C1 segment of cervical spinal cord (tissue), 14 donors: ENCODE results near the gene TNFRSF13B.
"Not testable (repeated sequence)": the region's sequence is repeated elsewhere in the genome, so short reads cannot be mapped to it uniquely, and the experiment has no call there.

Experiments
- DNase-seq, 14 donors: peaks; one replicate each; lab custom pipeline; 2025; lab: John Stamatoyannopoulos, UW

TNFRSF13B gene

GRCh38 chr17:17004997-17005614 lies 33.2 kb upstream of the TNFRSF13B start:
- DNase-seq, result not testable (repeated sequence)

DNA sequence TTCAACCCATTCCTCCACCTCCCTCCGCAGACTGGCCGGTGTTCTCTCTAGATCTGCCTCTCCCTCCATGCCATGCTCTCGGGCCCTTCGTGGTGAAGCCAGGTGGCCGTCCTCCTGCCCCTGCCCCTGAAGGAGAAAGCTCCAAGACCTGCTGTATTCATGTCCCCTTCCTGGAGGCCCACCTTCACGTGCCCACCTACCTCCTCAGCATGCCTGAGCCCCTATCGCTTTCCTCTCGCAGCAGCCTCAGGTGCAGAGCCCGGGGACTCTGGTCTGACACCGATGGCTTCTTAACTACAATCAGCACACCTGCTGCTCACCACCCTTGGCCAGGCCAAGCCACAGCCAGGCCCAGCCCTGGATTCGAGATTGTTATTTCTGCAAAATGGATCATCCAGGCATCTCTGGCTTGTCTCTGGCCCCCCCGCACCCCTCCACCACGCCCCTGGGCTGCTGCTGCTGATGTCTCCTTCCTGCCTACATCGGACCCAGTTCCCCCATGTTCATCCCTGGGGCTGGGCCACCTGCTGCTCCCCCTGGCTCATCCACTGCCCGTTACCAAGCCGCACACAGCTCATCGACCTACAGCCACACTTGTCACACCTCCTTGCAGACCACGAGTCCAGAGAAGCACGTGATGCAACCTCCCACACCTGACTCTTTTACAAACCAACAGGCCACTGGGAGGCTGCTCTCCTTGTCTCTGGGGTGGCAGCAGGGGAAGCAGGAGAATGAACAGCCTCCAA lies 32.5 kb upstream of the TNFRSF13B start:
- DNase-seq, result no peak

DNA sequence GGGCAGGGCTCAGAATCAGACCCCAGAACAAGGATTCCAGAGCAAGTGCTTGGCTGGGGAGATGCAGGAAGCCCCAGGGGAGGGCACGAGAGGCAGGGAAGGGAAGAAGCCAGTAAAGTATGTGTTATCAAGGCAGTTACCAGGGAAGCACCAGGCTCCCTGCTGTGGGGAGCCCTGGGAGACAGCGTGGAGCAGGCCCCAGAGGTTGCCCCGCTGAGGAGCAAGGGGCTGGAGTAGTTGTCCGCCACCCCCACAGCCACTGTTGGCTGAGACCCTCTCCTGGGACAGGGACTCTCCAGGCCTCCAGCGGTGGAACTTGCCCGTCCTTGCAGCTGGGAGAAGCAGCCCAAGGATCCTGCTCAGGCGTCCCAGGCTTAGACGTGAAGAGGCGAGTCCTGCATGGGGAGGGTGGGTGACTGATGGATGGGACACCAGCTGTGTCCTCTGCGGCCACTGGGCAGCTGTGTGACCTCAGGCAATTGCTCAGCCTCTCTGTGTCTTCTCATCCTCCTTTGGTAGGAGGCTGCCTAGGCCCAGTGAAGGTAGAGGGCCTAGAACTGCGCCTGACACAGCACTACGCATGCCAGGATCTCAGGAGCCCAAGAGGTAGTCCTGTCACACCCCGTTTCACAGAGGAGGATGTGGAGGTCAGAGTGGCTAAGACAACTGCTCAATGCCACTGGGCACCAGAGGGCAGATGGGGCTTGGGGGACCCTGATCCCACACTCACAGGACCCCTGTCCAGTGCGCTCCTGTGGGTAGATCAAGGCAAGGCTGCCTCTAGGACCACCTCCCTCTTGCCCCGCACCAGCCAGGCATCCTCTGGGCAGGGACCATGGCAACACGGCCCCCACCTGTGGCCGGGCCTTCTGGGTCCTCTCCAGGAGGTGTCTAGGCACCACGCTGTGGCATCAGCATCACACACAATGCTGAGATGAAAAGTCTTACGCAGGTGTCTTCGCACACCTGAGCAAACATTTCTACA lies 31.1 kb upstream of the TNFRSF13B start:
- not testable (repeated sequence) for DNase-seq

DNA sequence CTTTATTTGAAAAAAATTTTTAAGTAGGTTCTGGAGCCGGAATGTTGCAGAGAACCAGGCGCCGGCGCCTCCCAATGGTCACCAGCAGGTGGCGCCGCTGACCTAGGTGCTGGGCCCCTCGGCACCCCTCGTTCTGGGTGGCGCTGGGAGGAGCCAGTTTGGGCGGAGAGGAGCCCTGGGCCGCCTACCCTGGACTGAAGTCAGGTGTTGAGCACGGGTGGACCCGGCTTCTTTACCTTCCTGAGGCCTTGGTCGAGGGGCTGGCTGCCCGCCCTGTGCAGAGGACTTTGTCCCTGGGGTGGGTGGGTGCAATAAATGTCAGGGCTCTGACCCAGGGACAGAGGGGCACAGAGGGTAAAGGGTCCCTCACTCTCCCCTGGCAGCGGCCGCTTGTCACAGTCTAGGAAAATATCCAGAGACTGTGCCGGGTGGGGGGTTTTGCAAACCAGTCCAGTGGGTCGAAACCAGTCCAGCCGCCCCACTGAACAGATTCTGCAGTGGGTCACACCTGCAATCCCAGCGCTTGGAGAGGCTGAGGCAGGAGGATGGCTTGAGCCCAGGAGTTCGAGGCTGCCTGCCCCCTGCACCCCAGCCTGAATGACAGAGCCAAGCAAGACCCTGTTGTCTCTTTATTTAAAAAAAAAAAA lies 30.1 kb upstream of the TNFRSF13B start:
- peak in 12 of 14 donors; percentile 6 to 76 (median 33) for DNase-seq

GRCh38 chr17:17001076-17001777 lies 29.3 kb upstream of the TNFRSF13B start:
- no peak for DNase-seq

- no peak for DNase-seq
These were observed 28.2 kb upstream of the TNFRSF13B start for GRCh38 chr17:16999931-17000625.

GRCh38 chr17:16997514-16998429 lies 25.9 kb upstream of the TNFRSF13B start:
- DNase-seq, result peak in 2 of 14 donors; percentile 7 to 11

GRCh38 chr17:16996726-16997125 lies 24.8 kb upstream of the TNFRSF13B start:
- not testable (repeated sequence) for DNase-seq

DNA sequence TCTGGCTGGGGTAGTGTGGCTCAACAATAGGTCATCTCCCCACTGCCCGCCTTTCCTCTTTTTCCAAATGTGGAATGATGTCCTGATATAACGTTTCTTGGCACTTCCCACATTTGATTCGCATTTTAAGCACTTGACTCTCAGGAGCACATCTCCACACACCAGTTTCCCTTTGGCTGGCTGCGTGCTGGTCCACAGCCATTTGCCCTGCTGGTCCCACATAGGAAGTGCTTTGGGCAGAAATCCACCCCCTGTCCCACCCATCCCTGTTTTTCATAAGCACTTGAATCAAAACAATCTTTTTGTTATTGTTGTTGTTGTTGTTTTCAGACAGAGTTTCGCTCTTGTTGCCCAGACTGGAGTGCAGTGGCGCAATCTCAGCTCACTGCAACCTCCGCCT lies 24.0 kb upstream of the TNFRSF13B start:
- no peak for DNase-seq

GRCh38 chr17:16994631-16995030 lies 22.7 kb upstream of the TNFRSF13B start:
- no peak for DNase-seq

- DNase-seq, result peak in 11 of 14 donors; percentile 19 to 81 (median 40)
These were observed 19.6 kb upstream of the TNFRSF13B start for GRCh38 chr17:16991349-16992009.

GRCh38 chr17:16989953-16990860 lies 18.3 kb upstream of the TNFRSF13B start:
- DNase-seq, result peak in 2 of 14 donors; percentile 5 to 43

DNA sequence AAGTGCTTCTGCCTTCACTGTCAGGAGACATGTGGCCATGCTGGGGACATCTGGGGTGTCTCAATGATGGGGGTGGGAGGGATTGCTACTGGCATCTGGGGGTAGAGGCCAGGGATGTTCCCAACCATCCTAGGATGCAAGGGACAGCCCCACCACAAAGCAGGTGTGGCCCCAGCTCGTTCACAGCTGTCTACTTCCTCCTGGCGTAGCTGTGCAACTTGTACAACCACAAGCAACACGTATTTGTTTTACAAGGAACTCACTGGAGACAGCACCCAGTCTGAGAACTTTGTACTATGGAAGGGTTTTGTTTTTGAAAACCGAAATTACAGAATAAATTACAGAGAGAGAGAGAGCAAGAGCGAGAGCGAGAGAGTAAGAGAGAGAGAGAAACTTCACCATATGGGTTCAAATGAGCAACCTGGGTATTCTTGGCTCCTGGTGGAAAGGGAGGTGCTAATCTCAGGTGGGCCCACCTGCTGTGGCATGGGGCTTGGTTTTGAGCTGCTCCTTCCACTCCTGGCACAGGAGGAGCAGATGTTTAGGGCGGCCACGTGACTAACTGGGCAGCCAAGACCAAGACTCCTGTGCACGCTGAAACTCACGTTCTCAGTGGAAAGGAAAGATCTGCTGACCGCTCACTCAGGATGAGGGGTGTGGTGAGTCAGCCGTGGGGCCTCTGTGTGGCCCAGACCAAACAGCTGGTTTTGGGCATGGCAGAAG lies 17.5 kb upstream of the TNFRSF13B start:
- no peak for DNase-seq

DNA sequence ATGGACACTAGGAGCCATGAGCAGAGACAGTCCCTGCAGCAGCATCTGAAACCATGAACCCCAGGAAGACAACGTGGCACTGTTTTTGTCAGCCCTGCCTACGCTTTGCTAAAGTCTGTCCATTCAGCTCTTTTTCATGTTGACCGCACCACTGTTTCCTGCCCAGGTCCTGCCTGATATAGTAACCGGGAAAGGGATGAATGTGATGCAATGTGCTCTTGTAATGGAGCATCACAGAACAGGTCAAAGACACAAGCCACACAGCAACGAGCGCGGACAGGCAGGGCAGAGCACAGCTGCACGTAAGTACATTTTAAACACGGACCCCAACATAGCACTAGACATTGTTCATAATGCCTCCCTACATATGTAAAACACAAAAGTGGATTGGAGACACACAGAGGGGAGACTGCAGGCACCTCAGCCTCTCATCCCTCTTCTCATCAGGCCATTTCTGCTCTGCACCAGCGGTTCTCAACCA lies 16.9 kb upstream of the TNFRSF13B start:
- peak in 4 of 14 donors; percentile 37 to 60 (median 48) for DNase-seq

GRCh38 chr17:16987830-16988601 lies 16.1 kb upstream of the TNFRSF13B start:
- DNase-seq, result peak in 10 of 14 donors; percentile 18 to 70 (median 60)
